GM23338 (cell line): ENCODE results near the gene MMP25. TPM values are rescaled to one million over a fixed set of nuclear protein-coding genes. Genes with fewer than 3 reads are reported as not detected.

Experiments used
- ATAC-seq: fragments of 200-7000 bp; cut with Tn5 transposase; 3 replicates; pipeline ENCODE4 v1.9.1; 2020
- DNase-seq: peaks from one replicate; pipeline ENCODE4 v3.0.0-alpha.2; 2015; ENCODE audit warnings: low spot score
- H2AFZ ChIP-seq: fragments of 200-600 bp; sonication (generic); 2 replicates; pipeline ENCODE4 v1.8.0; 2016; ENCODE audit warnings: antibody characterized with exemption, mild to moderate bottlenecking, moderate library complexity
- H3F3A ChIP-seq: fragments of 200-600 bp; sonication (generic); replicated peaks from 2 replicates; pipeline ENCODE4 v1.8.0; 2017; ENCODE audit warnings: antibody characterized with exemption, mixed run types, low read depth
- H3K27ac ChIP-seq: fragments of 200-600 bp; sonication (generic); 2 replicates; pipeline ENCODE4 v1.6.1; 2016; ENCODE audit warnings: low read depth
- H3K27me3 ChIP-seq: fragments of 200-600 bp; sonication (generic); 2 replicates; pipeline ENCODE4 v1.8.0; 2016; ENCODE audit warnings: mild to moderate bottlenecking, mixed run types, moderate library complexity; ENCODE audit not compliant: insufficient read depth
- H3K36me3 ChIP-seq: fragments of 200-600 bp; sonication (generic); 2 replicates; pipeline ENCODE4 v1.8.0; 2016; ENCODE audit warnings: mild to moderate bottlenecking; ENCODE audit not compliant: insufficient read depth
- H3K4me1 ChIP-seq: fragments of 200-600 bp; sonication (generic); 2 replicates; pipeline ENCODE4 v1.8.0; 2016; ENCODE audit warnings: mild to moderate bottlenecking, moderate library complexity; ENCODE audit not compliant: insufficient read depth
- H3K4me2 ChIP-seq: fragments of 200-600 bp; sonication (generic); 2 replicates; pipeline ENCODE4 v1.7.1; 2017; ENCODE audit warnings: mixed run types
- H3K4me3 ChIP-seq: fragments of 200-600 bp; sonication (generic); 2 replicates; pipeline ENCODE4 v1.6.1; 2016; ENCODE audit warnings: mixed run types
- H3K79me2 ChIP-seq: fragments of 200-600 bp; sonication (generic); replicated peaks from 2 replicates; pipeline ENCODE4 v1.8.0; 2017; ENCODE audit warnings: mild to moderate bottlenecking; ENCODE audit not compliant: insufficient read depth
- H3K9me2 ChIP-seq: fragments of 200-600 bp; sonication (generic); 2 replicates; pipeline ENCODE4 v1.8.0; 2017; ENCODE audit not compliant: insufficient read depth
- H4K20me1 ChIP-seq: fragments of 200-600 bp; sonication (generic); replicated peaks from 2 replicates; pipeline ENCODE4 v1.8.0; 2017; ENCODE audit warnings: mild to moderate bottlenecking; ENCODE audit not compliant: insufficient read depth
- H3K27ac Mint-ChIP-seq: 2 replicates; pipeline ENCODE4 v1.8.0; 2020; ENCODE audit warnings: inconsistent platforms, mild to moderate bottlenecking, moderate library complexity, mixed read lengths
- H3K27me3 Mint-ChIP-seq: 3 replicates; pipeline ENCODE4 v1.8.0; 2022; ENCODE audit warnings: low read depth, mild to moderate bottlenecking, moderate library complexity, mixed read lengths, inconsistent platforms; ENCODE audit not compliant: insufficient read depth, poor library complexity
- H3K36me3 Mint-ChIP-seq: 3 replicates; pipeline ENCODE4 v1.8.0; 2021; ENCODE audit warnings: low read depth, mild to moderate bottlenecking, inconsistent platforms, moderate library complexity, mixed read lengths
- H3K4me1 Mint-ChIP-seq: 3 replicates; pipeline ENCODE4 v1.8.0; 2020; ENCODE audit warnings: mild to moderate bottlenecking, inconsistent platforms, mixed read lengths
- H3K4me3 Mint-ChIP-seq: 3 replicates; pipeline ENCODE4 v1.8.0; 2021; ENCODE audit warnings: moderate library complexity, mild to moderate bottlenecking, inconsistent platforms, mixed read lengths
- H3K9me3 Mint-ChIP-seq: 3 replicates; pipeline ENCODE4 v1.8.0; 2020; ENCODE audit warnings: moderate library complexity, mild to moderate bottlenecking, inconsistent platforms, mixed read lengths
- CREB1 ChIP-seq: fragments of 250-450 bp; sonication (Bioruptor Pico); IDR thresholded peaks from 2 replicates; pipeline ENCODE4 v1.5.0; 2020; ENCODE audit warnings: low read depth, mild to moderate bottlenecking, moderate library complexity
- CTCF ChIP-seq, 2 experiments: fragments of 200-600 bp in 1 of 2; sonication (generic) in 1 of 2; conservative IDR thresholded peaks; 2 replicates each; pipeline versions ENCODE4 v1.5.1 to v1.6.1; 2016 to 2017; ENCODE audit warnings: antibody characterized with exemption in 2 of 2, low read depth in 2 of 2, mild to moderate bottlenecking in 2 of 2, moderate library complexity in 1 of 2
- ETS1 ChIP-seq: IDR thresholded peaks from 2 replicates; pipeline ENCODE4 v1.6.1; 2016; ENCODE audit warnings: antibody characterized with exemption
- EZH2phosphoT487 ChIP-seq: fragments of 200-600 bp; sonication (generic); IDR thresholded peaks from one replicate; pipeline ENCODE4 v1.8.1; 2018; ENCODE audit warnings: antibody characterized with exemption; ENCODE audit not compliant: unreplicated experiment
- JUNB ChIP-seq: IDR thresholded peaks from one replicate; pipeline ENCODE4 v1.6.1; 2016; ENCODE audit warnings: antibody characterized with exemption; ENCODE audit not compliant: unreplicated experiment
- NANOG ChIP-seq: IDR thresholded peaks from 2 replicates; pipeline ENCODE4 v1.6.1; 2016; ENCODE audit warnings: antibody characterized with exemption, borderline replicate concordance
- POLR2AphosphoS5 ChIP-seq: IDR thresholded peaks from 2 replicates; pipeline ENCODE4 v1.6.1; 2016; ENCODE audit warnings: antibody characterized with exemption, low read depth
- REST ChIP-seq: IDR thresholded peaks from one replicate; pipeline ENCODE4 v1.6.1; 2018; ENCODE audit warnings: antibody characterized with exemption; ENCODE audit not compliant: unreplicated experiment
- STAT1 ChIP-seq: IDR thresholded peaks from one replicate; pipeline ENCODE4 v1.6.1; 2016; ENCODE audit warnings: antibody characterized with exemption; ENCODE audit not compliant: unreplicated experiment
- ZNF114 ChIP-seq: fragments of 250-450 bp; sonication (Bioruptor Pico); IDR thresholded peaks from 2 replicates; pipeline ENCODE4 v1.5.0; 2020; ENCODE audit warnings: mild to moderate bottlenecking, moderate library complexity
- ZNF331 ChIP-seq: fragments of 250-450 bp; sonication (Bioruptor Pico); IDR thresholded peaks from 2 replicates; pipeline ENCODE4 v1.5.0; 2020; ENCODE audit warnings: low read depth, mild to moderate bottlenecking, moderate library complexity
- polyA plus RNA-seq: library from polyadenylated mRNA; unstranded; fragments of >200 nt; fragmentation: Nextera tagmentation; extraction: Ambion mirVana; gene quantifications from 2 replicates; pipeline ENCODE4 v1.2.1, GENCODE V29; 2016
- total RNA-seq: library from RNA; depleted of rRNA; stranded (reverse); fragments of >200 nt; shearing (Covaris generic); gene quantifications from 2 replicates; pipeline ENCODE4 v1.2.3, GENCODE V29; 2014

The MMP25 gene
- total and polyA plus RNA-seq, 2 experiments from 2014 or later: 7.7 to 15.9 TPM

- no peak overlapping the region for H3K27ac ChIP-seq
- H4K20me1 ChIP-seq: peaks cover 48% of the 10 kb centered on the region
- Mint-ChIP-seq H3K9me3 (no peaks in the 10 kb centered on the region), H3K4me1 (peaks cover 37% of the 10 kb centered on the region), H3K36me3 (peaks cover 93% of the 10 kb centered on the region), H3K4me3 (no peak overlapping the region; the same call in 2 of the 3 replicates), H3K27ac (peak overlapping the region; percentile 32; the same call in 1 of the 2 replicates), H3K27me3 (peaks cover 31% of the 10 kb centered on the region)
- H3K36me3 ChIP-seq: peaks cover 42% of the 10 kb centered on the region
- H3K4me1 ChIP-seq: peaks cover 33% of the 10 kb centered on the region
- no peaks in the 10 kb centered on the region for H3K9me2 ChIP-seq
- no peaks in the 10 kb centered on the region for H3K27me3 ChIP-seq
- no peak overlapping the region for H2AFZ ChIP-seq
- no peak for DNase-seq
- TF ChIP-seq CTCF (conservative IDR thresholded peaks at IDR 0.05; ENCODE audit: low read depth in 2 of 2) (no peak), EZH2phosphoT487 (no peak), ZNF114 (CRISPR knock-in tag) (no peak), JUNB (no peak), POLR2AphosphoS5 (0 out of 2 replicates have a peak, but pooled peaks have one; percentile 13)
- H3K79me2 ChIP-seq: peaks cover 52% of the 10 kb centered on the region
- no peak overlapping the region for H3K4me3 ChIP-seq
- peaks cover 63% of the 10 kb centered on the region for H3F3A ChIP-seq
- no peak for ATAC-seq
- no peak overlapping the region for H3K4me2 ChIP-seq
Observed at GRCh38 chr16:3091551-3091950, 45.2 kb downstream of the MMP25 start.

GRCh38 chr16:3092501-3092941 is 46.2 kb downstream of the MMP25 start:
- Histone ChIP-seq H3K27ac (no peak overlapping the region), H2AFZ (no peak overlapping the region), H3K4me3 (no peak overlapping the region), H4K20me1 (peaks cover 46% of the 10 kb centered on the region), H3K36me3 (peaks cover 42% of the 10 kb centered on the region), H3K4me1 (peaks cover 41% of the 10 kb centered on the region), H3K79me2 (peaks cover 62% of the 10 kb centered on the region), H3K9me2 (no peaks in the 10 kb centered on the region), H3F3A (peaks cover 62% of the 10 kb centered on the region), H3K27me3 (no peaks in the 10 kb centered on the region), H3K4me2 (no peak overlapping the region)
- DNase-seq (no peak), ATAC-seq (no peak)
- no peak overlapping the region for H3K27ac Mint-ChIP-seq
- peaks cover 96% of the 10 kb centered on the region for H3K36me3 Mint-ChIP-seq
- H3K27me3 Mint-ChIP-seq: peaks cover 29% of the 10 kb centered on the region
- no peaks in the 10 kb centered on the region for H3K9me3 Mint-ChIP-seq
- H3K4me3 Mint-ChIP-seq: no peak overlapping the region; the same call in 2 of the 3 replicates
- peaks cover 39% of the 10 kb centered on the region for H3K4me1 Mint-ChIP-seq
- TF ChIP-seq NANOG (no peak), STAT1 (no peak), ETS1 (no peak), REST (no peak), CTCF (conservative IDR thresholded peaks at IDR 0.05; ENCODE audit: low read depth in 2 of 2) (no peak), ZNF331 (CRISPR knock-in tag) (no peak), CREB1 (no peak), ZNF114 (CRISPR knock-in tag) (no peak)
